ENCODE data around the gene DYNC2LI1.
"Not testable (repeated sequence)": the region's sequence is repeated elsewhere in the genome, so short reads cannot be mapped to it uniquely, and the experiment has no call there.

Gene DYNC2LI1

DNA sequence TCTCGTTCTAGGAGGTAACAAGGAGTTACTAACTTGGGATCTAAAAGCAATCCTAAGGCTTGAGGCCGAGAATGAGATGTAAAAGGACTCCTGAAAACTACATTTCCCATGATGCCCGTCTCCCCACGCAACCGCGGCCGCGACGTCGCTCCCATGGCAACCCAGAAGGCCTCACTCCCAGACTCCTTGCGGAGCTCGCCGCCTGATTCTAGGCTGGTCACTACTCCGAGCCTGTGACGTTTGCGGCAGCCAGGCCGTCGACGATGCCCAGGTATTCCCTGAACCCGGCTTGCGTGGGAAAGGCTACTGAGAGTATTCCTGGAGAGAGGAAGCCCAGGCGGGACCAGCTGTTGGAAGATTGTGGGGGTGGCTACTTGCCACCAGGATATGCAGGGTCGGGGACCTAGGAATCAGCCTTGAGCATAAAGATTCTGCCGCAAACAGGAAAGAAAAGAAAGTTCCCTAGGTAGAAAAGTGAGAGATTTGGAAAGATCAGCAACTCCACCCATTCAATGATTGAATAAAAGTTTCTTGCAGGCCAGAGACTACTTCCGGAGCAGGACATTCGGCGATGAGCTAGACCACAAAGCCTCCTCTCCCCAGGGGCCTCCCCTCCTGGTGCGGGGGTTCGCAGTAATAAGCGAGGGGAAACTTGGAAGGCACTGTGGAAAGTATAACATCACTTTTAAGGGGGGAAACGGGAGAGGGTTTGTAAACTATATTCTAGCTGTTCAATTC is at the start of gene DYNC2LI1:
DYNC2LI1 (plus strand) TSS at position 164 of the 738 bp plus-strand sequence; CDS start at position 264, 100 bp downstream.
- DNase-seq (ENCODE audit: low spot score) = peak; percentile 85
- TF ChIP-seq, protein P1, sequence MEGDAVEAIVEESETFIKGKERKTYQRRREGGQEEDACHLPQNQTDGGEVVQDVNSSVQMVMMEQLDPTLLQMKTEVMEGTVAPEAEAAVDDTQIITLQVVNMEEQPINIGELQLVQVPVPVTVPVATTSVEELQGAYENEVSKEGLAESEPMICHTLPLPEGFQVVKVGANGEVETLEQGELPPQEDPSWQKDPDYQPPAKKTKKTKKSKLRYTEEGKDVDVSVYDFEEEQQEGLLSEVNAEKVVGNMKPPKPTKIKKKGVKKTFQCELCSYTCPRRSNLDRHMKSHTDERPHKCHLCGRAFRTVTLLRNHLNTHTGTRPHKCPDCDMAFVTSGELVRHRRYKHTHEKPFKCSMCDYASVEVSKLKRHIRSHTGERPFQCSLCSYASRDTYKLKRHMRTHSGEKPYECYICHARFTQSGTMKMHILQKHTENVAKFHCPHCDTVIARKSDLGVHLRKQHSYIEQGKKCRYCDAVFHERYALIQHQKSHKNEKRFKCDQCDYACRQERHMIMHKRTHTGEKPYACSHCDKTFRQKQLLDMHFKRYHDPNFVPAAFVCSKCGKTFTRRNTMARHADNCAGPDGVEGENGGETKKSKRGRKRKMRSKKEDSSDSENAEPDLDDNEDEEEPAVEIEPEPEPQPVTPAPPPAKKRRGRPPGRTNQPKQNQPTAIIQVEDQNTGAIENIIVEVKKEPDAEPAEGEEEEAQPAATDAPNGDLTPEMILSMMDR (IDR thresholded peaks at IDR 0.05; ENCODE audit: extremely low read depth, missing control alignments) = no peak

GRCh38 chr2:43724728-43725526 is 48.9 kb upstream of the DYNC2LI1 start:
- no peak for DNase-seq (ENCODE audit: low spot score)
- TF ChIP-seq, protein P1 (IDR thresholded peaks at IDR 0.05; ENCODE audit: extremely low read depth, missing control alignments) = no peak

DNA sequence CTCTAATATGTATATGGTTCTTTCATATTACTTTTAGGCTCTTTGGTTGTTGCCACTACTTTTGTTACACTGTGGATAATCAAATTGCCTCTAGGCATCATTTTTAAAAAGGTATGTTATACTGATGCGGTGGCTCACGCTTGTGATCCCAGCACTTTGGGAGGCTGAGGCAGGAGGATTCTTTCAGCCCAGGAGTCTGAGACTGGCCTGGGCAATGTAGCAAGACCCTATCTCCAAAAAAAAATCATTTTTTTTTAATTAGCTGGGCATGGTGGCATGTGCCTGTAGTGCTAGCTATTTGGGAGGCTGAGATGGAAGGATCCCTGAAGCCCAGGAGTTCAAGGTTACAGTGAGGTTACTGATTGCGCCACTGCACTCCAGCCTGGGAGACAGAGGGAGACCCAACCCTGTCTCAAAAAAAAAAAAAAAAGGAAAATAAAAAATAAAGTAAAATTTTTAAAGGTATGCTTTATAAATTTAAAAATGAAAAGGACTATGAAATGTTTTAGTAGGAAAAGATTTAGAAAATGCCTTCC is 48.1 kb upstream of the DYNC2LI1 start:
- TF ChIP-seq, protein P1 (IDR thresholded peaks at IDR 0.05; ENCODE audit: extremely low read depth, missing control alignments) = no peak
- no peak for DNase-seq (ENCODE audit: low spot score)

GRCh38 chr2:43726961-43727633 is 46.7 kb upstream of the DYNC2LI1 start:
- not testable (repeated sequence) for DNase-seq (ENCODE audit: low spot score)

DNA sequence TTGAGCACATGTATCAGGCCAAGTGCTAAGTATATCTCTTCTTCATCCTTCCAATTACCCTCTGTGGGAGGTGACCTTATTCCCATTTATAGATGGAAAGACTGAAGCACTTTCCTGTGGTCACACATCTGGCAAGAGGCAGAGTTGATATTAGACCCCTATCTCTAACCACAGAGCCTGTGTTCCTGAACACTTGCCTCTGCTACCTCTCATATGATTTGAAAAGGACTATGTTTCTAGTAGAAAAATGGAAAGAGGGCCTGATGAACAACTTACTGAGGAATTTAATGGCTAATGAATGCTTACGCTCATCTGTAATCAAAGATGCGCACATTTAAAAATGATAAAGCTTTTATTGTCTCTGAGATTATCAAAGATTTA is 46.2 kb upstream of the DYNC2LI1 start:
- TF ChIP-seq, protein P1 (IDR thresholded peaks at IDR 0.05; ENCODE audit: extremely low read depth, missing control alignments) = no peak
- no peak for DNase-seq (ENCODE audit: low spot score)

DNA sequence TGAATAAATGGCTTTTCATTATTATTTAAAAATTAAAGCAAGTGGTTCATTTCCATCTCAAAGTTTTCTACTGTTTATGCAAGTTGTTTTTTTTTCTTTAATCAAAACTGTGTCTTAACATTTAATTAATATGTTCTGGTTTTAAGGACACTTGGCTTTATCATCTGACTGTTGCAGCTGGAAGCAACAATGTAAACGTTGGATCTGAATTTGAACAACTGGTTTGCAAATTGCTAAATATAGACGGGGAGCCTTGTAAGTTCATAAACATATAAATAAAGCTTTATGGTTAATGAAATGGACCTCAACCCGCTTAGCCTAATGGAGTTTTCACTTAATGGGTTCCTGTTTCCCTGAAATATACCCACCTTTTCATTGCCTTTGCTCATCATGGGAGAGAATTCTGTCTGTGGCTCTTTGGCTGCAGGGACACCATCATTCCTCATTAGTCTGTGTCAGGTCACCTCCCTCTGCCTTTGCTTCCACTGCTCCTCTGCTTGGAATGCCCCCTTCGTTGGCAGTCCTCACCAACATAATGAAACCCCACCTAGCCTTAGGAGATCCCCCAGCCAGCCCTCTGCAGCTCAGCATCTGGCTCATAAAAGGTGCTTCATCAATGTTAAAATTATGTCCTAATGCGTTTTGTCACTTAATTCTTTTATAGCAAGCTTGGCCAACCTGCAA is 44.2 kb upstream of the DYNC2LI1 start:
- DNase-seq (ENCODE audit: low spot score) = no peak
- TF ChIP-seq, protein P1 (IDR thresholded peaks at IDR 0.05; ENCODE audit: extremely low read depth, missing control alignments) = no peak

GRCh38 chr2:43731211-43731610 is 42.6 kb upstream of the DYNC2LI1 start:
- TF ChIP-seq, protein P1 (IDR thresholded peaks at IDR 0.05; ENCODE audit: extremely low read depth, missing control alignments) = no peak
- no peak for DNase-seq (ENCODE audit: low spot score)

All from GM20000 (cell line).